Measurements from ENCODE around the gene EIPR1.

Gene EIPR1

GRCh38 chr2:3244486-3244885 is 133.1 kb downstream of the EIPR1 start:
- DNase-seq: no peak

GRCh38 chr2:3243804-3244203 is 133.8 kb downstream of the EIPR1 start:
- DNase-seq: no peak

- peak in 2 of 5 experiments; percentile 49 to 77 for DNase-seq
Observed at GRCh38 chr2:3242747-3243369, 134.8 kb downstream of the EIPR1 start.

GRCh38 chr2:3241971-3242746 is 135.5 kb downstream of the EIPR1 start:
- DNase-seq: no peak

GRCh38 chr2:3238951-3239841 is 138.4 kb downstream of the EIPR1 start:
- DNase-seq: peak in 2 of 5 experiments; percentile 20 to 53

DNA sequence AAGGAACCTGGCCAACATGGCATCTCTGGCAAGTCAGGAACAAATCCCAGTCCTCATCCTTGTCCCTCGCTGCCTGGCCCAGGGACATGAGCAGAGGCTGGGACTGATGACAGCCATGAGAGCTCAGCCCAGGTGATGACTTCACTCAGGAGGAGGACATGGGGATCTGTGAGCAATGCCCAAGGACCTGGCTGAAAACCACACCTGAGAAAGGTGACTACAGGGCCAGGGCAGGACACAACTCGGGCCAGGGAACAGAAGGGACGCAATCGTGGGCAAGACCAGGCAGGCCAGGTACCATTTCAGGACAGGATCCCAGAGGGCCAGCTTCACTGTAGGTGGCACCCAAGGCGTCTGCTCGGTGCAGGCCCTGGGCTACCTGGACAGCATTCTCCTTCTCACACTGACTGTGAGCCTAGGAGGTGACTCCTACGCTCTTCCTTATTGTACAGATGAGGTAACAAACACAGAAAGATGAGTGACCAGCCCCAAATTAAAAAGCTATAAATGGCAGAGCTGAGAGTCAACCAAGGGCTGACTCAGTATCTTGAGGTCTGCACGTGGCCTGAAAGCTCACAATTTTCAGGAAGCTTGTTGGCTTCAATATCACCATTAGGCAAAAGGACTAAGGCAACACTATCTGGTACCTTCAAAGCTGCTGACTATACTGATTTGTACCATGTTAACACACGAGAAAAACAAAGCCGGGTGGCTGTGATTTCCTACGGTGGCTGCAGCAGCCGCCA is 141.1 kb downstream of the EIPR1 start:
- no peak for DNase-seq

DNA sequence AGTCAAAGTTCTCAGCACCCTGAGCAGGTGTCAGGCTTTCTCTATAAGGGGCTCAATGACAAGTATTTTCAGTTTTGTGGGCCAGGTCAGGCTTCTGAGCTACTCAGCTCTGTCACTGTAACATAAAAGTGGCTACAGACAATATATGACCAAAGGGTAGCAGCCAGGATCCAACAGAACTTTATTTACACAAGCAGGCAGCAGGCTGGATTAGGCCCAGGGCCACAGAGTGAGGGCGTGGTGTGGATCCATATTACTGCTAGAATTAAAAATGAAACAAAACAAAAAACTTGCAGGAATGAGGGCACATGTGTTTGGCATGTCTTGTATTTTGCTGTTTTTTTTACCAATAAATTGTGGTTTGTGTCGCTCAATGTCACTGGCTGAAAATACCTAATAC is 143.7 kb downstream of the EIPR1 start:
- no peak for DNase-seq

GRCh38 chr2:3229221-3229620 is 148.4 kb downstream of the EIPR1 start:
- no peak for DNase-seq

DNA sequence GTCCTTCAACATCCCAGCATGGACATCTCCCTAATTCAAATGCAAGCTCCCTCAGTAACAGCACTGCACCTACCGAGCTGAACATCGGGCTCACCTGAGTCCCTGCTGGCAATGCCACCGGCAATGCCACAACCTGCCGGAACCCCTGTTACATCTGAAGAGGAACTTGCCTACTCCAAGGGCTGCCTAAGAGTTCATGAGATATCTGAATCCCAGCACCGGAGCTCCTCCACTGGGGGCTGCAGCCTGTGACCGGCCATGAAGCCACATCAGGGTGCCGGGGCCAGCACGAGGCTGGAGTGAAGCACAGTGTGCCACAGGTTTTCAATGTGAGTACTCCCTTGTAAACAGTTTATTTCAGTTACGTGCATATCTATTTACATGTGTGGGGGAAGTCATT is 152.9 kb downstream of the EIPR1 start:
- no peak for DNase-seq

DNA sequence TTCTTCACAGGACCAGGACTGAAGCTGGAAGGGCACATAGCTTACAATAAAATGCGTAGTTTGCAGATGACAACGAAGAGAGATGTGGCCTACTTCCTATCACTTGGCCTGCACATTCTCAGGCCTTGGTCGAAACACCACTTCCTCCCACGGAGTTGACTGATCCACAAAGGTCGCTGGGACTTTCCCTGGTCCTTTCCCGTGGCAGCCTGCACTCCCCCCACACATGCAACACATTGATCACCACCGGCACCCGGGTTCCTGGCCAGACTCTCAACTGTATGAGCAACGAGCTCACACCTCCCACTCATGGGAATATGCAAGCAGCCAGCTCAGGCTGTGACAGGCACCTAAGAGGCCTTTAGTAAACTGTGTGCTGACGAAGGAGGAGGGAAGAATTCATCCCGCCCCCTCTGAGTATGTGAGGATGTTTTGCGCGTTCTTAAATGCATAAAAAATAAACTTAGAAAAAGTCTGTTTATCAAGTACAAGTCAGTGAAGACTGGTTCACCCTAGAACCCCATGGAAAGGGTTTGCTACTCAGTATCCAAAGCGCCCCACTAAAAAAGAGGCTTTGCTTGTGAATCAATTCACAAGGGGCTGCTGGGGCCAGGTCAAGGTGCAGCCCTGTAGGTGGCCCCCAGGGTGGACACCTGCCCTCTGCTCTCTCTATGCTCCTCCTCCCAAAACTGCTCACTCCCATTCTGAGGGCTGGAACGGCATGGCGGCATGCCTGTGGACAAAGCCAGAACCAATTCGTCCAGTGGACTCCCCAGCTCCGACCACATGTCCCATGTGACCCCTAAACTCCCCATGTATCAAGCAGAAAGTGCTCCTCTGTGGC is 154.3 kb downstream of the EIPR1 start:
- DNase-seq: peak in 4 of 5 experiments; percentile 32 to 87 (median 79)

GRCh38 chr2:3222636-3223035 is 155.0 kb downstream of the EIPR1 start:
- DNase-seq: peak in 4 of 5 experiments; percentile 36 to 86 (median 66)

GRCh38 chr2:3219536-3219935 is 158.1 kb downstream of the EIPR1 start:
- no peak for DNase-seq

GRCh38 chr2:3217646-3218045 is 160.0 kb downstream of the EIPR1 start:
- DNase-seq: peak in 1 of 5 experiments; percentile 27

- no peak for DNase-seq
Observed at GRCh38 chr2:3216841-3217495, 160.7 kb downstream of the EIPR1 start.

- DNase-seq: peak in 1 of 5 experiments; percentile 10
Observed at GRCh38 chr2:3214806-3215404, 162.7 kb downstream of the EIPR1 start.

DNA sequence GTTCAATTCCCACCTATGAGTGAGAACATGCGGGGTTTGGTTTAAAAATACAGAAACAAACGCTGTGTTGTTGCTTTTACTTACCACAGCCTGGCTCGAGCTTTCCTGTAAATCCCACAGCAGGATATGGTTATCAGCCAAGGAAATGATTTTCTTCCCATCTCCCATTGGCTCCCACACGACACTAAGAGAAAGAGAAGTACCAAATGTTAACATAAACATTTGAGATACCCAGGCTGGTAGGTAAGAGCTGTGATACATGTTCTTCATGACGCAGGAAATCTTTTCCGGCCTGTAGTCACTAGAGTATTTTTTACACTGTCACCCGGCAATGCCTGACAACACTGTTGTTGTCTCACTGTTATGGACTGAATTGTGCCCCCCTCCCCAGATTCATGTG is 163.6 kb downstream of the EIPR1 start:
- DNase-seq: no peak

DNA sequence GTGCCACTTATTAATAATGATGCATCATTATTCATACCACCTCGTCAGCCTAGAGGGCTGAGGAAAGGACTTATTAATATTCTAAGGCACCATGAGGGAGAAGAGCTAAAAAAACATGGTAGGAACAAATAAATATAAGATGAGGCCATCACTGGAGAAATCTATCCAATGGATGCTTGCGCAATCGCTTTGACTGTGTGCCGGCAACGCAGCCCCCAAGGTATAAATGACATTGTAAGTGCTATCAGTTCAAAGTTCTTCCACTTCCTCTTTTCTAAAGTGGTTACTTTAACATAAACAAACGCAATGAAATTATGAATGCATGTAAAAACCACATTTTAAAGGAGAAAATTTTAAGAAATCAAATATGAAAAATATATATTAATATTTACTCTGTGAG is 164.6 kb downstream of the EIPR1 start:
- no peak for DNase-seq

- no peak for DNase-seq
Observed at GRCh38 chr2:3212061-3212362, 165.6 kb downstream of the EIPR1 start.

DNA sequence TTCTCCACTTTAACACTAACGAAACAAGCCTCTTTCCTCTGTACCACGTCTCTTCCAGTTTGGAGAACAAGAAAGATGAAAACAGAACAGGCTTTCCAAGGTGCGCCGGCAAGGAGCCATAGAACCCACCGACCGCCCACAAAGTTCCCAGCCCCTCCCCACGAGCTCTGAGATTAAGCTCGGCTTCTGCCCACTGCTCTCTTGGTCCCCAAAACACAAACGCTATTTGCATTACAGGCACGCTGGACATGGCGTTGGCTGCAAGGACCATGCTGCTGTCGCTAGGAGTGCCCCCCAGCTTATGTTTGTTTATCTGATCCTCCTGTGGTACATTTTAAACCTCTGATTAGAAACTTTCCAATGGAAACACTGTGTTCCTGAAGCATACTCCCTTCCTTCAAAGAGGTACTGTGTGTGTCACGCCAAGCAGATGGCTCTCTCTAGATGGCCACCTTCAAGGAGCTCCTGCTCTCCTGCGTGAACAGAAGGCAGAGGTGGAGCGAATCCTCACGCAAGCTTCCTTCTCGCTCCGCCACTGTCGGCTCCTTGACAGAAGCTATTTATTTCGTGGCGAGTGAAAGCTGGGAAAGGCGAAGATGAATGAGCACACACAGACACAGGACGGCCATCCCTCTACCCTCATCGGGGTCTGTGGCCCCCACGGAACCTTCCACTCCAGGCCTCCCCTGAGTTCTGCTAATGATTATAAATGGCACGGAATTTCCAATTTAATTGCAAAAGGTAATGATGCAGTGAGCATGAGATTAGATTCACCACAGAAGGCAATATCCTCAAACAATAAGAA is 166.2 kb downstream of the EIPR1 start:
- DNase-seq: no peak

DNA sequence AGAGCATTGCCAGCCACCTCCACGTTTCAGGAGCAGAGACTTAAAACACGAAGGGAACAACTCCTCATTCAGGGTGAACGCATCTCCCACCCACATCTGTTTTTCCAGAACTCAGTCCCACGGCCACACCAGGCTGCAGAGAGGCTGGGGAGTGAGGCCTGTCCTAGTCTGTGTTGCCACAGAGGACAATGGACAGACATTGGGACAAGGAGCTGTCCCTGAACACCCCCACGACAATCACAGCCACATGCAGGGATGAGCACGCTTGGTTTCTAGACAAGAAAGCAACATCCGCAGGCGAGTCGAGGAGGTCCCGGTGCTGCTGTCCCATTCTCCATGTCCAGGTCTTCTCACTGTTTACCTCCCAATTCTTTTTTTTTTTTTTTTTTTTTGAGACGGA is 167.4 kb downstream of the EIPR1 start:
- DNase-seq: no peak

Measured in T-helper 2 cell (primary cell).